Adrenal gland (tissue), 12 donors: Measurements from ENCODE around the gene NUFIP2. TPM values are rescaled to one million over a fixed set of nuclear protein-coding genes. Genes with fewer than 3 reads are reported as not detected.

Source experiments
- DNase-seq, 7 donors: peaks; one replicate each; pipeline ENCODE4 v3.0.0-alpha.2; 2019 to 2020
- H3K27ac ChIP-seq, 5 donors: fragments of 200-600 bp; sonication (generic) in 4 of 5; 1 replicate in 3 of 5; 2 replicates in 2 of 5; pipeline versions ENCODE4 v1.5.1 to v1.8.0; 2016 to 2020; ENCODE audit warnings: mild to moderate bottlenecking in 1 of 5
- H3K27me3 ChIP-seq: fragments of 200-600 bp; 2 replicates; pipeline ENCODE4 v1.8.0; 2021
- H3K36me3 ChIP-seq, 2 donors: fragments of 200-600 bp; replicated peaks in 1 of 2; 1 replicate in 1 of 2; 2 replicates in 1 of 2; pipeline versions ENCODE4 v1.5.1 to v1.8.0; 2018 to 2022
- H3K4me1 ChIP-seq, 2 donors: fragments of 200-600 bp; replicated peaks in 1 of 2; 1 replicate in 1 of 2; 2 replicates in 1 of 2; pipeline versions ENCODE4 v1.5.1 to v1.8.0; 2018 to 2021
- H3K4me3 ChIP-seq, 4 donors: fragments of 200-600 bp; sonication (generic) in 3 of 4; one replicate each; pipeline ENCODE4 v1.5.1; 2016 to 2018
- H3K9me3 ChIP-seq, 3 donors: fragments of 200-600 bp; sonication (generic) in 1 of 3; replicated peaks in 1 of 3; 1 replicate in 2 of 3; 2 replicates in 1 of 3; pipeline versions ENCODE4 v1.5.1 to v1.8.0; 2016 to 2021
- POLR2A ChIP-seq, 2 donors: fragments of 450-650 bp; IDR thresholded peaks; one replicate each; pipeline ENCODE4 v1.6.1; 2017; ENCODE audit warnings: antibody characterized with exemption in 2 of 2, mild to moderate bottlenecking in 2 of 2, moderate library complexity in 1 of 2
- WGBS, 4 donors: extraction: QIAGEN DNeasy Blood & Tissue Kit in 2 of 4; methylation state at CpG; one replicate each; pipeline versions ENCODE4 v1.1.5 to v1.1.7; 2013 to 2017; 5-methylcytosine and 5-hydroxymethylcytosine counted together
- intact Hi-C, 2 donors: fragments of 100-400 bp; cut with DNase I; formaldehyde crosslinking; loops; one replicate each; pipeline versions ENCODE4 v1.14.1 to v1.15.0; 2022 to 2023
- polyA plus RNA-seq, 3 donors: library from polyadenylated mRNA; stranded (reverse); fragments of 200-250 nt in 2 of 3; fragments of 350-450 nt in 1 of 3; fragmentation: Illumina TruSeq in 1 of 3; extraction: RNeasy Lipid Tissue Mini Kit (QIAGEN cat#74804) in 1 of 3; gene quantifications; one replicate each; pipeline ENCODE4 v1.2.3, GENCODE V29; 2013 to 2014
- total RNA-seq, 9 donors: library from RNA; depleted of rRNA in 4 of 9; stranded (reverse); fragments of >200 nt in 4 of 9; fragments of 120-200 nt in 1 of 9; fragmentation: NEBNext Ultra II Directional in 1 of 9; extraction: Animal tissue kit (Norgen Biotek cat#: 25700) in 1 of 9; gene quantifications; one replicate each; pipeline versions ENCODE4 v1.1.0 to v1.2.4, GENCODE V29; 2013 to 2023
- TF ChIP-seq, protein P1 (sequence below), 6 experiments: fragments of 450-650 bp in 4 of 6; fragments of 200-600 bp in 2 of 6; sonication (generic) in 1 of 6; IDR thresholded peaks; 1 replicate in 5 of 6; 2 replicates in 1 of 6; pipeline versions ENCODE4 v1.5.1 to v1.8.0; 2016 to 2021; ENCODE audit warnings: antibody characterized with exemption in 6 of 6, mild to moderate bottlenecking in 2 of 6, moderate library complexity in 1 of 6
- donor health status: healthy with polysubstance abuse.
- donor health status: Bipolar disorder and iron deficiency.
- donor health status: DM: yes; HTN: yes; CAD: no.
- donor health status: DM: no; HTN: no; CAD: no.
- donor health status: DM: no; HTN: no; CAD: no.
- donor health status: DM: yes; HTN: yes; CAD: no.

Gene NUFIP2
- total and polyA plus RNA-seq, 12 donors = 5.8 to 84.5 (median 44.6) TPM

GRCh38 chr17:29257756-29258155, 36.2 kb downstream of the NUFIP2 start:
- no peak overlapping the region for H3K4me3 ChIP-seq
- peak overlapping the region in 1 of 5 donors; percentile 9 for H3K27ac ChIP-seq
- intact Hi-C loops = no loop called here
- WGBS, 4 donors = 70 to 86% (median 80%) methylated on average over 3 of the region's 3 CpGs
- no peaks in the 10 kb centered on the region for H3K9me3 ChIP-seq
- peaks cover 0 to 30% of the 10 kb centered on the region in 2 donors for H3K36me3 ChIP-seq
- H3K27me3 ChIP-seq = no peaks in the 10 kb centered on the region
- DNase-seq = no peak
- no peak for TF ChIP-seq POLR2A (IDR thresholded peaks at IDR 0.05)
- TF ChIP-seq, protein P1, sequence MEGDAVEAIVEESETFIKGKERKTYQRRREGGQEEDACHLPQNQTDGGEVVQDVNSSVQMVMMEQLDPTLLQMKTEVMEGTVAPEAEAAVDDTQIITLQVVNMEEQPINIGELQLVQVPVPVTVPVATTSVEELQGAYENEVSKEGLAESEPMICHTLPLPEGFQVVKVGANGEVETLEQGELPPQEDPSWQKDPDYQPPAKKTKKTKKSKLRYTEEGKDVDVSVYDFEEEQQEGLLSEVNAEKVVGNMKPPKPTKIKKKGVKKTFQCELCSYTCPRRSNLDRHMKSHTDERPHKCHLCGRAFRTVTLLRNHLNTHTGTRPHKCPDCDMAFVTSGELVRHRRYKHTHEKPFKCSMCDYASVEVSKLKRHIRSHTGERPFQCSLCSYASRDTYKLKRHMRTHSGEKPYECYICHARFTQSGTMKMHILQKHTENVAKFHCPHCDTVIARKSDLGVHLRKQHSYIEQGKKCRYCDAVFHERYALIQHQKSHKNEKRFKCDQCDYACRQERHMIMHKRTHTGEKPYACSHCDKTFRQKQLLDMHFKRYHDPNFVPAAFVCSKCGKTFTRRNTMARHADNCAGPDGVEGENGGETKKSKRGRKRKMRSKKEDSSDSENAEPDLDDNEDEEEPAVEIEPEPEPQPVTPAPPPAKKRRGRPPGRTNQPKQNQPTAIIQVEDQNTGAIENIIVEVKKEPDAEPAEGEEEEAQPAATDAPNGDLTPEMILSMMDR (IDR thresholded peaks at IDR 0.05) = no peak
- H3K4me1 ChIP-seq = peaks cover 28 to 48% of the 10 kb centered on the region in 2 donors

GRCh38 chr17:29256735-29257466, 37.0 kb downstream of the NUFIP2 start:
- peaks cover 28 to 56% of the 10 kb centered on the region in 2 donors for H3K4me1 ChIP-seq
- H3K36me3 ChIP-seq = peaks cover 0 to 22% of the 10 kb centered on the region in 2 donors
- intact Hi-C loops = no loop called here
- 60 to 72% (median 68%) methylated on average over 8 of the region's 8 CpGs for WGBS, 4 donors
- H3K27ac ChIP-seq = peak overlapping the region in 1 of 5 donors; percentile 9
- DNase-seq = no peak
- no peak overlapping the region for H3K4me3 ChIP-seq
- H3K9me3 ChIP-seq = no peaks in the 10 kb centered on the region
- H3K27me3 ChIP-seq = no peaks in the 10 kb centered on the region
- TF ChIP-seq, protein P1 (IDR thresholded peaks at IDR 0.05) = no peak
- no peak for TF ChIP-seq POLR2A (IDR thresholded peaks at IDR 0.05)

DNA sequence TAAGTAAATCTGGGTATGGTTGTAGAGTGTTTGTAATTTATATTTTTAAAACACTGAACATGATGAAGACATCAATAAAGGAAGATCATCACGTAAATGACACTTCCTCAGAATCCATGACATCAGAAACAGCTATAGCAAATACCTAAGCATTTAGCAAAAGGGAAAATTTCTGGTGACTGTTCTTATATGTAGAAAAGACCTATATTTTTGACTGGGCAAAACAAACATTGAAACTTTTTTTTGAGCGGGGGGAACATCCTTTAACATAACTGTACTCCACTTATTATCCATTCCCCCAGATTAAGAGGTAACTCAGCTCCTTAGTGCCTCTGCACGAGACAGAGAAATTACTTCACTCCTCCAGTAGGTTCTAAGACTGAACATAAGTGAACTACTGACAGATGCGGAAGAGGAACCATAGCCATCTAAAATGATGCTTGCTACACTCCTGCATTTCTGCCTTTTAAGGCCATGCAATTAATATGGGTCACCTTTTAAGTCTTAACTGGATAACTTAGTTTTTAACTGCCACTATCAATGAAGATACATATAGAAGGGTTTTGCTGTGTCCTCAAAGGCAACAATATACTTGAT, 37.9 kb downstream of the NUFIP2 start:
- no peak for DNase-seq
- peaks cover 28 to 56% of the 10 kb centered on the region in 2 donors for H3K4me1 ChIP-seq
- H3K4me3 ChIP-seq = no peak overlapping the region
- peaks cover 0 to 17% of the 10 kb centered on the region in 2 donors for H3K36me3 ChIP-seq
- no peak for TF ChIP-seq POLR2A (IDR thresholded peaks at IDR 0.05)
- intact Hi-C loops = no loop called here
- peak overlapping the region in 1 of 5 donors; percentile 48 for H3K27ac ChIP-seq
- H3K9me3 ChIP-seq = no peaks in the 10 kb centered on the region
- WGBS, 4 donors = 80 to 84% (median 82%) methylated on average over 4 of the region's 4 CpGs
- no peaks in the 10 kb centered on the region for H3K27me3 ChIP-seq

GRCh38 chr17:29253037-29253436, 40.9 kb downstream of the NUFIP2 start:
- H3K9me3 ChIP-seq = no peaks in the 10 kb centered on the region
- H3K4me3 ChIP-seq = no peak overlapping the region
- H3K27ac ChIP-seq = no peak overlapping the region
- intact Hi-C loops = no loop called here
- WGBS, 4 donors = 93 to 100% (median 96%) methylated on average over 2 of the region's 2 CpGs
- H3K27me3 ChIP-seq = no peaks in the 10 kb centered on the region
- no peaks in the 10 kb centered on the region for H3K36me3 ChIP-seq
- peaks cover 27 to 46% of the 10 kb centered on the region in 2 donors for H3K4me1 ChIP-seq
- no peak for DNase-seq
- TF ChIP-seq POLR2A (IDR thresholded peaks at IDR 0.05) = no peak
- TF ChIP-seq, protein P1 (IDR thresholded peaks at IDR 0.05) = no peak
